ENCODE data around the gene BAHCC1.

The BAHCC1 gene

GRCh38 chr17:81419886-81420768 lies 24.9 kb downstream of the BAHCC1 start:
- no peak for TF ChIP-seq TAF1 (IDR thresholded peaks at IDR 0.05; ENCODE audit: low read depth)

- TF ChIP-seq NFIC (IDR thresholded peaks at IDR 0.05) (no peak), EP300 (IDR thresholded peaks at IDR 0.05; ENCODE audit: borderline replicate concordance) (no peak), CREB1 (IDR thresholded peaks at IDR 0.05; ENCODE audit: low read depth) (no peak), TEAD4 (IDR thresholded peaks at IDR 0.05) (no peak), RAD21 (IDR thresholded peaks at IDR 0.05; ENCODE audit: low read depth) (no peak), CEBPB (IDR thresholded peaks at IDR 0.05) (no peak), REST (IDR thresholded peaks at IDR 0.05; ENCODE audit: low read depth) (no peak), TCF12 (IDR thresholded peaks at IDR 0.05; ENCODE audit: low read depth) (no peak), EGR1 (IDR thresholded peaks at IDR 0.05) (no peak), YY1 (IDR thresholded peaks at IDR 0.05; ENCODE audit: low read depth) (no peak), MAX (IDR thresholded peaks at IDR 0.05) (no peak), FOXM1 (IDR thresholded peaks at IDR 0.05; ENCODE audit: borderline replicate concordance, low read depth) (no peak)
Observed at GRCh38 chr17:81420769-81421462, 25.7 kb downstream of the BAHCC1 start.

- no peak for TF ChIP-seq NFIC (IDR thresholded peaks at IDR 0.05)
- no peak for TF ChIP-seq RAD21 (IDR thresholded peaks at IDR 0.05; ENCODE audit: low read depth)
- no peak for TF ChIP-seq ZBTB7A (IDR thresholded peaks at IDR 0.05; ENCODE audit: low read depth)
- TF ChIP-seq TEAD4 (IDR thresholded peaks at IDR 0.05) = no peak
- no peak for TF ChIP-seq FOXM1 (IDR thresholded peaks at IDR 0.05; ENCODE audit: borderline replicate concordance, low read depth)
- no peak for TF ChIP-seq TAF1 (IDR thresholded peaks at IDR 0.05; ENCODE audit: low read depth)
- TF ChIP-seq EGR1 (IDR thresholded peaks at IDR 0.05) = no peak
- no peak for TF ChIP-seq USF1 (IDR thresholded peaks at IDR 0.05)
- no peak for TF ChIP-seq TCF12 (IDR thresholded peaks at IDR 0.05; ENCODE audit: low read depth)
- no peak for TF ChIP-seq REST (IDR thresholded peaks at IDR 0.05; ENCODE audit: low read depth)
- TF ChIP-seq YY1 (IDR thresholded peaks at IDR 0.05; ENCODE audit: low read depth) = no peak
- no peak for TF ChIP-seq CEBPB (IDR thresholded peaks at IDR 0.05)
- no peak for TF ChIP-seq MAX (IDR thresholded peaks at IDR 0.05)
Observed at GRCh38 chr17:81422776-81423697, 27.8 kb downstream of the BAHCC1 start.

- TF ChIP-seq YY1 (IDR thresholded peaks at IDR 0.05; ENCODE audit: low read depth) = no peak
- TF ChIP-seq USF1 (IDR thresholded peaks at IDR 0.05) = no peak
- no peak for TF ChIP-seq RAD21 (IDR thresholded peaks at IDR 0.05; ENCODE audit: low read depth)
- no peak for TF ChIP-seq CEBPB (IDR thresholded peaks at IDR 0.05)
- no peak for TF ChIP-seq CREB1 (IDR thresholded peaks at IDR 0.05; ENCODE audit: low read depth)
- TF ChIP-seq EGR1 (IDR thresholded peaks at IDR 0.05) = no peak
- no peak for TF ChIP-seq TCF12 (IDR thresholded peaks at IDR 0.05; ENCODE audit: low read depth)
- TF ChIP-seq NFIC (IDR thresholded peaks at IDR 0.05) = no peak
- TF ChIP-seq TAF1 (IDR thresholded peaks at IDR 0.05; ENCODE audit: low read depth) = no peak
- no peak for TF ChIP-seq MAX (IDR thresholded peaks at IDR 0.05)
- no peak for TF ChIP-seq TEAD4 (IDR thresholded peaks at IDR 0.05)
Observed at GRCh38 chr17:81423698-81424071, 28.4 kb downstream of the BAHCC1 start.
